Stomach (tissue), 9 donors: Measurements from ENCODE around the gene CAMK1G. TPM values are rescaled to one million over a fixed set of nuclear protein-coding genes. Genes with fewer than 3 reads are reported as not detected.

Source experiments
- DNase-seq, 2 donors: peaks; one replicate each; pipeline versions ENCODE4 v3.0.0 to v3.0.0-alpha.2; 2013 to 2019
- H3K27ac ChIP-seq, 5 donors: fragments of 200-600 bp in 4 of 5; sonication (generic) in 4 of 5; one replicate each; pipeline ENCODE4 v1.5.1; 2013 to 2019; ENCODE audit warnings: mild to moderate bottlenecking in 1 of 5, moderate library complexity in 1 of 5
- H3K27me3 ChIP-seq, 3 donors: fragments of 200-600 bp; sonication (generic); one replicate each; pipeline ENCODE4 v1.5.1; 2017 to 2019; ENCODE audit warnings: mixed run types in 1 of 3
- H3K36me3 ChIP-seq, 4 donors: fragments of 200-600 bp; sonication (generic); 1 replicate in 3 of 4; 2 replicates in 1 of 4; pipeline ENCODE4 v1.5.1; 2016 to 2019
- H3K4me1 ChIP-seq, 4 donors: fragments of 200-600 bp; sonication (generic); one replicate each; pipeline ENCODE4 v1.5.1; 2016 to 2019
- H3K4me3 ChIP-seq, 4 donors: fragments of 200-600 bp; sonication (generic) in 3 of 4; one replicate each; pipeline ENCODE4 v1.5.1; 2016 to 2019; ENCODE audit warnings: mild to moderate bottlenecking in 1 of 4
- H3K9me3 ChIP-seq, 4 donors: fragments of 200-600 bp; sonication (generic); one replicate each; pipeline ENCODE4 v1.5.1; 2016 to 2019
- EP300 ChIP-seq: sonication (generic); formaldehyde crosslinking; IDR thresholded peaks from one replicate; pipeline ENCODE4 v1.6.1; 2017; ENCODE audit warnings: antibody characterized with exemption
- POLR2A ChIP-seq, 4 donors: fragments of 450-650 bp; IDR thresholded peaks; one replicate each; pipeline ENCODE4 v1.6.1; 2016; ENCODE audit warnings: antibody characterized with exemption in 4 of 4, control low read depth in 2 of 4, mild to moderate bottlenecking in 1 of 4, moderate library complexity in 1 of 4
- POLR2AphosphoS5 ChIP-seq, 3 donors: sonication (generic); formaldehyde crosslinking; IDR thresholded peaks; one replicate each; pipeline ENCODE4 v1.6.1; 2016; ENCODE audit warnings: antibody characterized with exemption in 3 of 3
- WGBS, 5 donors: extraction: QIAGEN DNeasy Blood & Tissue Kit in 3 of 5; methylation state at CpG; one replicate each; pipeline versions ENCODE4 v1.1.5 to v1.1.7; 2013 to 2018; 5-methylcytosine and 5-hydroxymethylcytosine counted together
- intact Hi-C: fragments of 100-400 bp; cut with DNase I; formaldehyde crosslinking; loops from one replicate; pipeline ENCODE4 v1.15.1; 2023; ENCODE audit warnings: low total_unique reads
- polyA plus RNA-seq, 3 donors: library from polyadenylated mRNA; stranded (reverse); fragments of 200-250 nt; gene quantifications; one replicate each; pipeline ENCODE4 v1.2.3, GENCODE V29; 2013
- total RNA-seq, 5 donors: library from RNA; depleted of rRNA; stranded (reverse); fragments of >200 nt; gene quantifications; one replicate each; pipeline versions ENCODE4 v1.1.0 to v1.2.3, GENCODE V29; 2014 to 2016
- TF ChIP-seq, protein P1 (sequence below), 7 experiments: fragments of 450-650 bp in 4 of 7; fragments of 200-600 bp in 3 of 7; sonication (generic) in 3 of 7; IDR thresholded peaks; one replicate each; pipeline ENCODE4 v1.5.1; 2016 to 2019; ENCODE audit warnings: antibody characterized with exemption in 7 of 7, control low read depth in 2 of 7, mild to moderate bottlenecking in 1 of 7
- donor health status: healthy with polysubstance abuse.
- donor health status: Bipolar disorder and iron deficiency.
- donor health status: healthy.

Gene CAMK1G
- total and polyA plus RNA-seq, 8 donors, result 0.03 to 1.5 TPM; not detected in 6

GRCh38 chr1:209609041-209609790 is 25.7 kb downstream of the CAMK1G start:
- Histone ChIP-seq H3K4me1 (peaks cover 0 to 5% (median 0%) of the 10 kb centered on the region in 4 donors), H3K9me3 (no peaks in the 10 kb centered on the region), H3K27me3 (no peaks in the 10 kb centered on the region), H3K4me3 (no peak overlapping the region), H3K27ac (no peak overlapping the region), H3K36me3 (peaks cover 0 to 9% (median under 1%) of the 10 kb centered on the region in 4 donors)
- DNase-seq, result no peak
- 84 to 92% (median 88%) methylated on average over 9 of the region's 9 CpGs for WGBS, 5 donors
- TF ChIP-seq, protein P1, sequence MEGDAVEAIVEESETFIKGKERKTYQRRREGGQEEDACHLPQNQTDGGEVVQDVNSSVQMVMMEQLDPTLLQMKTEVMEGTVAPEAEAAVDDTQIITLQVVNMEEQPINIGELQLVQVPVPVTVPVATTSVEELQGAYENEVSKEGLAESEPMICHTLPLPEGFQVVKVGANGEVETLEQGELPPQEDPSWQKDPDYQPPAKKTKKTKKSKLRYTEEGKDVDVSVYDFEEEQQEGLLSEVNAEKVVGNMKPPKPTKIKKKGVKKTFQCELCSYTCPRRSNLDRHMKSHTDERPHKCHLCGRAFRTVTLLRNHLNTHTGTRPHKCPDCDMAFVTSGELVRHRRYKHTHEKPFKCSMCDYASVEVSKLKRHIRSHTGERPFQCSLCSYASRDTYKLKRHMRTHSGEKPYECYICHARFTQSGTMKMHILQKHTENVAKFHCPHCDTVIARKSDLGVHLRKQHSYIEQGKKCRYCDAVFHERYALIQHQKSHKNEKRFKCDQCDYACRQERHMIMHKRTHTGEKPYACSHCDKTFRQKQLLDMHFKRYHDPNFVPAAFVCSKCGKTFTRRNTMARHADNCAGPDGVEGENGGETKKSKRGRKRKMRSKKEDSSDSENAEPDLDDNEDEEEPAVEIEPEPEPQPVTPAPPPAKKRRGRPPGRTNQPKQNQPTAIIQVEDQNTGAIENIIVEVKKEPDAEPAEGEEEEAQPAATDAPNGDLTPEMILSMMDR (IDR thresholded peaks at IDR 0.05), result no peak
- TF ChIP-seq POLR2AphosphoS5 (IDR thresholded peaks at IDR 0.05) (no peak), POLR2A (IDR thresholded peaks at IDR 0.05) (no peak), EP300 (no peak)
- intact Hi-C loops, result no loop called here

DNA sequence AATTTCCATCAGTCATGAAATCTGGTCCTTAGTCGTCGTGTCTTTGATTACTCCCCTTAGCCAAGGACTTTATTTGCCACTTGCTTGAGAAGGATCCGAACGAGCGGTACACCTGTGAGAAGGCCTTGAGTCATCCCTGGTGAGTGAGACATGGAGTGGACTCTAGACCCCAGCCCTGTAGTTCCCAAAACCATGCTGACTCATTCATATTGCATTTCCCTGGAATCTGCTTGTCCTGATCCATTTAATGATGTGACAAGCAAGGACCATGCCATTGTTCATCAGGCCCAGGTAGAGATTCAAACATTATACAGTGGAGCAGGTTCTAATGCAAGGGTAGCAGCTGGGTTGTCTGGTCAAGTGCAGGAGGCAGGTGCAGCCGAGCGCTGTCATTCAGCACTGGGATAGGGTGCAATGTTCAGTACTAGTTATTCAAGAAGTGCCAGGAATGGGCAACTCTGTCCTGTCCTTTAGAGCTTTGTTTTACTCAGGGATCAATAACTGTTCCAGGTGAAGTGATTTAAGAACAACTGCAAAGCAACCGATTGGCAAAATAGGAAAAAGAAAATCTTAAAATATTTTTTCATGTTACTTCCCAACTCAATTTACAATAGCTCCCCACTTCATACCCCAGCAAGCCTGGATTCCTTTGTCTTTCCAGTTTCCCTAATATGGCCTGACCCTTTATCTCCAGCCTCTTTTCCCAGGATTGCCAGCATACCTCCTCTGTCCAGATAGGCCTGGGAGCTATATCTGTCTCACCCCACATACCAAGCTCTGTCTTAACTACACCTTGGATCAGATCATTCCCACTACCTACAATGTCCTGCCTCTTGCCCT is 26.5 kb downstream of the CAMK1G start:
- intact Hi-C loops, result no loop called here
- TF ChIP-seq POLR2AphosphoS5 (IDR thresholded peaks at IDR 0.05) (no peak), EP300 (no peak), POLR2A (IDR thresholded peaks at IDR 0.05) (no peak)
- TF ChIP-seq, protein P1 (IDR thresholded peaks at IDR 0.05), result no peak
- no peaks in the 10 kb centered on the region for H3K9me3 ChIP-seq
- peaks cover 0 to 16% (median 4%) of the 10 kb centered on the region in 4 donors for H3K36me3 ChIP-seq
- peaks cover 0 to 5% (median 0%) of the 10 kb centered on the region in 4 donors for H3K4me1 ChIP-seq
- 78 to 90% (median 89%) methylated on average over 8 of the region's 8 CpGs for WGBS, 5 donors
- no peak overlapping the region for H3K27ac ChIP-seq
- H3K27me3 ChIP-seq, result no peaks in the 10 kb centered on the region
- DNase-seq, result no peak
- H3K4me3 ChIP-seq, result no peak overlapping the region

DNA sequence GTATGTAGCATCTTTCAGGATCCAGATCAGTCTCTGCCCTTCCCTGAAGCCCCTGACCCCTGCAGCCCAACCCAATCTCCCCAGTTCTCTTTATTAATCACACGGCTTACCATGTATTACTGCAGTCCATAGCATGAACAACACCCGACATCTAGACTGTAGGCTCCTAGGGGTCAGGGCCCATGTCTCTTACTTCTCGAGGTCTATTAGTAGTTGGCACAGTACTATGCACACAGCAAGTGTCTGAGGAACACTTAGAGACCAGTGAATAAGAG is 27.1 kb downstream of the CAMK1G start:
- WGBS, 5 donors, result 84 to 94% (median 87%) methylated on average over 3 of the region's 3 CpGs
- no peak overlapping the region for H3K4me3 ChIP-seq
- intact Hi-C loops, result no loop called here
- DNase-seq, result no peak
- H3K27me3 ChIP-seq, result no peaks in the 10 kb centered on the region
- H3K4me1 ChIP-seq, result peaks cover 0 to 5% (median 0%) of the 10 kb centered on the region in 4 donors
- no peaks in the 10 kb centered on the region for H3K9me3 ChIP-seq
- TF ChIP-seq, protein P1 (IDR thresholded peaks at IDR 0.05), result no peak
- TF ChIP-seq EP300 (no peak), POLR2AphosphoS5 (IDR thresholded peaks at IDR 0.05) (no peak), POLR2A (IDR thresholded peaks at IDR 0.05) (no peak)
- H3K27ac ChIP-seq, result no peak overlapping the region
- peaks cover 0 to 21% (median 7%) of the 10 kb centered on the region in 4 donors for H3K36me3 ChIP-seq

DNA sequence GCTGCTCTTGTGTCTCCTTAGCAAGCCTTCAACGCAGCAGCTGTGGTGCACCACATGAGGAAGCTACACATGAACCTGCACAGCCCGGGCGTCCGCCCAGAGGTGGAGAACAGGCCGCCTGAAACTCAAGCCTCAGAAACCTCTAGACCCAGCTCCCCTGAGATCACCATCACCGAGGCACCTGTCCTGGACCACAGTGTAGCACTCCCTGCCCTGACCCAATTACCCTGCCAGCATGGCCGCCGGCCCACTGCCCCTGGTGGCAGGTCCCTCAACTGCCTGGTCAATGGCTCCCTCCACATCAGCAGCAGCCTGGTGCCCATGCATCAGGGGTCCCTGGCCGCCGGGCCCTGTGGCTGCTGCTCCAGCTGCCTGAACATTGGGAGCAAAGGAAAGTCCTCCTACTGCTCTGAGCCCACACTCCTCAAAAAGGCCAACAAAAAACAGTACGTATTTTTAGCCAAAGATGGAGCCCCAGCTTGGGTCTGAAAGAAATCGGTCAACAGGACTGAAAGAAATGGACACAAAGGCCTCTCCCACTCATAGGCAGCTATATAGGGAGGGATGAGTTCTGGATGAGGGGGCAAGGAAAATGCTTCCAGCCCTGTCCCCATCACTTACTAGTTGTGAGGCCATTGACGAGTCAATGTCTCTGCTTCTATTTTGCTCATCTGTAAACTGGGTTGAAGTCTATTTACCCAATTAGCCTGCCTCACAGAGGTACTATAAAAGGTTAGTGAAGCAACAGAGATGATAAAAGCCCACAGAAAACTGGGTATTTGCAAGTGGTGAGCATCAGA is 28.5 kb downstream of the CAMK1G start:
- no peaks in the 10 kb centered on the region for H3K27me3 ChIP-seq
- no peaks in the 10 kb centered on the region for H3K9me3 ChIP-seq
- H3K27ac ChIP-seq, result no peak overlapping the region
- WGBS, 5 donors, result 76 to 97% (median 92%) methylated on average over 7 to 13 of the region's 13 CpGs
- H3K36me3 ChIP-seq, result peaks cover 4 to 35% (median 16%) of the 10 kb centered on the region in 4 donors
- intact Hi-C loops, result no loop called here
- no peak for TF ChIP-seq POLR2AphosphoS5 (IDR thresholded peaks at IDR 0.05)
- TF ChIP-seq EP300, result no peak
- TF ChIP-seq, protein P1 (IDR thresholded peaks at IDR 0.05), result no peak
- no peak for TF ChIP-seq POLR2A (IDR thresholded peaks at IDR 0.05)
- no peak for DNase-seq
- H3K4me3 ChIP-seq, result no peak overlapping the region
- peaks cover 0 to 5% (median 0%) of the 10 kb centered on the region in 4 donors for H3K4me1 ChIP-seq
